ENCODE measurements around the gene POC5.

DNA sequence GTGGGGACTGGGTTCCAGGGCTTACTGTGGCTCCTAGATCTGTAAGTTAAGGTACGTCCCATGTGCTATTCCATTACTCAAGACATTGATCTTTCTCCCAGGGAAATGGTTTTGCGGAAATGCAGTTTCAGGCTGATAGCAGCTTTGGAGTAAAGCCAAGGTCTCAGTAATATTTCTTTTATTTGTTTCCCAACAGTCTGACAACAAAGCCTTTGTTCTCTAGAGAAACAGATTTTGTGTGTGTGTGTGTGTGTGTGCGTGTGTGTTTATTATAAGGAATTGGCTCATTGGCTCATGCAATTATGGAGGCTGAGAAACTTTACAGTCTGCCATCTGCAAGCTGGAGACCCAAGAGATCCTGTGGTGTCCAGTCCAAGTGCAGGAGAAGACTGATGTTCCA, 12.1 kb upstream of the POC5 start:
- TF ChIP-seq POLR2A (IDR thresholded peaks at IDR 0.05; ENCODE audit: borderline replicate concordance, extremely low read depth, insufficient read depth, insufficient read length) (no peak), ZFX (IDR thresholded peaks at IDR 0.05) (no peak), EZH2 (IDR thresholded peaks at IDR 0.05) (no peak), ZBTB33 (IDR thresholded peaks at IDR 0.05; ENCODE audit: extremely low read depth, insufficient replicate concordance, low read length) (no peak)
- TF ChIP-seq, protein P1, sequence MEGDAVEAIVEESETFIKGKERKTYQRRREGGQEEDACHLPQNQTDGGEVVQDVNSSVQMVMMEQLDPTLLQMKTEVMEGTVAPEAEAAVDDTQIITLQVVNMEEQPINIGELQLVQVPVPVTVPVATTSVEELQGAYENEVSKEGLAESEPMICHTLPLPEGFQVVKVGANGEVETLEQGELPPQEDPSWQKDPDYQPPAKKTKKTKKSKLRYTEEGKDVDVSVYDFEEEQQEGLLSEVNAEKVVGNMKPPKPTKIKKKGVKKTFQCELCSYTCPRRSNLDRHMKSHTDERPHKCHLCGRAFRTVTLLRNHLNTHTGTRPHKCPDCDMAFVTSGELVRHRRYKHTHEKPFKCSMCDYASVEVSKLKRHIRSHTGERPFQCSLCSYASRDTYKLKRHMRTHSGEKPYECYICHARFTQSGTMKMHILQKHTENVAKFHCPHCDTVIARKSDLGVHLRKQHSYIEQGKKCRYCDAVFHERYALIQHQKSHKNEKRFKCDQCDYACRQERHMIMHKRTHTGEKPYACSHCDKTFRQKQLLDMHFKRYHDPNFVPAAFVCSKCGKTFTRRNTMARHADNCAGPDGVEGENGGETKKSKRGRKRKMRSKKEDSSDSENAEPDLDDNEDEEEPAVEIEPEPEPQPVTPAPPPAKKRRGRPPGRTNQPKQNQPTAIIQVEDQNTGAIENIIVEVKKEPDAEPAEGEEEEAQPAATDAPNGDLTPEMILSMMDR (IDR thresholded peaks at IDR 0.05 in 2 of 3, conservative IDR thresholded peaks at IDR 0.05 in 1 of 3; ENCODE audit: borderline replicate concordance in 1 of 3, insufficient read depth in 1 of 3, low read depth in 2 of 3, low read length in 2 of 3): no peak
